Small intestine (tissue), 7 donors: Measurements from ENCODE around the gene DISC1. TPM values are rescaled to one million over a fixed set of nuclear protein-coding genes. Genes with fewer than 3 reads are reported as not detected.
"Not testable (repeated sequence)": the region's sequence is repeated elsewhere in the genome, so short reads cannot be mapped to it uniquely, and the experiment has no call there.

Experiments
- DNase-seq, 2 donors: peaks; one replicate each; pipeline versions ENCODE4 v3.0.0 to v3.0.0-alpha.2; 2013
- FAIRE-seq: peaks from 2 replicates; lab custom pipeline; 2012; peaks lifted over from hg19 to GRCh38; lab: Jason Lieb, UNC
- H3K27ac ChIP-seq, 3 donors: one replicate each; pipeline ENCODE4 v1.5.1; 2013; ENCODE audit warnings: low read length in 2 of 3, mild to moderate bottlenecking in 2 of 3, control low read depth in 1 of 3, inconsistent platforms in 1 of 3, low read depth in 1 of 3, moderate library complexity in 1 of 3
- H3K27me3 ChIP-seq, 3 donors: one replicate each; pipeline ENCODE4 v1.6.1; 2013; ENCODE audit warnings: low read length in 3 of 3, inconsistent platforms in 1 of 3; ENCODE audit not compliant: control insufficient read depth in 3 of 3, insufficient read depth in 3 of 3
- H3K36me3 ChIP-seq, 3 donors: one replicate each; pipeline ENCODE4 v1.6.1; 2013; ENCODE audit warnings: low read length in 3 of 3, inconsistent platforms in 1 of 3, low read depth in 1 of 3, mild to moderate bottlenecking in 1 of 3, moderate library complexity in 1 of 3; ENCODE audit not compliant: control insufficient read depth in 3 of 3, insufficient read depth in 2 of 3
- H3K4me1 ChIP-seq, 3 donors: one replicate each; pipeline ENCODE4 v1.6.1; 2013; ENCODE audit warnings: low read length in 2 of 3, inconsistent platforms in 1 of 3, low read depth in 1 of 3, mild to moderate bottlenecking in 1 of 3, moderate library complexity in 1 of 3; ENCODE audit not compliant: control insufficient read depth in 3 of 3, insufficient read depth in 2 of 3
- H3K4me3 ChIP-seq, 3 donors: one replicate each; pipeline ENCODE4 v1.5.1; 2013; ENCODE audit warnings: low read length in 3 of 3, control low read depth in 1 of 3, inconsistent platforms in 1 of 3, low read depth in 1 of 3, mild to moderate bottlenecking in 1 of 3, moderate library complexity in 1 of 3
- H3K9me3 ChIP-seq, 2 donors: one replicate each; pipeline ENCODE4 v1.6.1; 2013; ENCODE audit warnings: low read depth in 1 of 2, low read length in 1 of 2; ENCODE audit not compliant: control insufficient read depth in 2 of 2, insufficient read depth in 1 of 2
- WGBS, 3 donors: extraction: QIAGEN DNeasy Blood & Tissue Kit; methylation state at CpG; one replicate each; pipeline ENCODE4 v1.1.7; 2013; 5-methylcytosine and 5-hydroxymethylcytosine counted together
- polyA plus RNA-seq, 4 donors: library from polyadenylated mRNA; stranded (reverse) in 3 of 4; unstranded in 1 of 4; fragments of 200-250 nt in 3 of 4; fragments of 120-200 nt in 1 of 4; gene quantifications; one replicate each; pipeline versions ENCODE4 v1.2.1 to v1.2.3, GENCODE V29; 2013
- donor health status: healthy with polysubstance abuse.
- donor health status: control.
- donor health status: control.
- donor health status: Bipolar disorder and iron deficiency.
- donor health status: healthy.

The DISC1 gene
- polyA plus RNA-seq, 4 donors, result 0.27 to 2.1 (median 0.85) TPM; not detected in 1

DNA sequence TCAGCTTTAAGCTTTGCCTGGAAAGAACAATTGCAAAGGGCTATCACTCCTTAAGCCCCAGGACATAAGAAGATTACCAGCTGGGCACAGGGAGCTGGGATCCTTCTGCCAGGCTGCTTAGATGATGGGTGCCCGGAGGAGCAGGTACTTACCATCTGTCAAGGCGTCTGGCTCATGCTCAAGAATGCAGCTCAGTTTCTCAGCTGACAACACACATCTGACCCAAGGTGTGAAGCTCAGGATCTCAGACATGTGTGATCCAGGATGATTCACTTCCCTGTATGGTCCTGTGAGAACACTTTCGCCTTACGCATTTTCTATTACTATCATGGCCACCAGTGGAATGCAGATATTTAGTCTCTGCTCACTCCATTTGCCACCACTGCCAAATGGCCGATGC is 14.7 kb upstream of the DISC1 start:
- WGBS, 3 donors, result 52 to 69% (median 64%) methylated on average over 5 of the region's 5 CpGs
- H3K27ac ChIP-seq, result peak overlapping the region in 1 of 3 donors; percentile 28
- FAIRE-seq (no peak), DNase-seq (no peak)
- H3K4me3 ChIP-seq, result no peak overlapping the region
- H3K9me3 ChIP-seq, result no peaks in the 10 kb centered on the region
- H3K36me3 ChIP-seq, result no peaks in the 10 kb centered on the region
- H3K27me3 ChIP-seq, result peaks cover 0 to 3% (median 0%) of the 10 kb centered on the region in 3 donors
- no peaks in the 10 kb centered on the region for H3K4me1 ChIP-seq

- Histone ChIP-seq H3K27me3 (peaks cover 0 to 3% (median 0%) of the 10 kb centered on the region in 3 donors), H3K27ac (peak overlapping the region in 2 of 3 donors; percentile 58 to 80), H3K9me3 (no peaks in the 10 kb centered on the region), H3K4me1 (no peaks in the 10 kb centered on the region), H3K36me3 (no peaks in the 10 kb centered on the region), H3K4me3 (no peak overlapping the region)
- FAIRE-seq (no peak), DNase-seq (peak in 1 of 2 donors; percentile 54)
- WGBS, 3 donors, result 63 to 86% (median 72%) methylated on average over 10 of the region's 10 CpGs
Measured at GRCh38 chr1:231612393-231613089, 14.0 kb upstream of the DISC1 start.

GRCh38 chr1:231613419-231614349 is 12.9 kb upstream of the DISC1 start:
- no peak for FAIRE-seq
- no peaks in the 10 kb centered on the region for H3K4me1 ChIP-seq
- 68 to 83% (median 71%) methylated on average over 7 of the region's 7 CpGs for WGBS, 3 donors

DNA sequence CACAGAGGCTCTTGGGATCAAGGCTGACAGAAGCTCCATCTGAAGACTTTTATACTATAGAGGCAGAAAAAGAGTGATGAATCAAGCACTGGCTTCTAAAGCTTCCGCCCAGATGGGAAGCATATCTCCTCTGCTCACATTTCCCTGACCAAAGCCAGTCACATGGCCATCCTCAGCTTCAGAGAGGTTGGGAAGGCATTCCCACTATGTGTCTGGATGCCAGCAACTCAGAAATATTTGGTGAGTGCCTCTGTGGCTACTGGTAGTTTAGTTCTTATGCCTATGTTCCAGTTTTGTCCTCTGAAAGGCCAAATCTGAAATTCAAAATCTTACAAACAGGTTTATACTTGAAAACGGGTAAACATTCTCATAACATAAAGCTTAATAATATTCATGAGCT is 9.9 kb upstream of the DISC1 start:
- FAIRE-seq, result no peak
- no peak for DNase-seq
- H3K27ac ChIP-seq, result no peak overlapping the region
- no peaks in the 10 kb centered on the region for H3K9me3 ChIP-seq
- H3K27me3 ChIP-seq, result peaks cover 0 to 3% (median 0%) of the 10 kb centered on the region in 3 donors
- no peaks in the 10 kb centered on the region for H3K36me3 ChIP-seq
- no peaks in the 10 kb centered on the region for H3K4me1 ChIP-seq
- no peak overlapping the region for H3K4me3 ChIP-seq
- WGBS, 3 donors, result 89 to 95% (median 91%) methylated on average over 2 of the region's 2 CpGs

More at GRCh38 chr1:231613419-231614349, 12.9 kb upstream of the DISC1 start:
- Histone ChIP-seq H3K4me3 (no peak overlapping the region), H3K27ac (peak overlapping the region in 1 of 3 donors; percentile 6), H3K36me3 (no peaks in the 10 kb centered on the region), H3K9me3 (no peaks in the 10 kb centered on the region), H3K27me3 (peaks cover 0 to 3% (median 0%) of the 10 kb centered on the region in 3 donors)
- DNase-seq, result no peak

- Histone ChIP-seq H3K4me3 (no peak overlapping the region), H3K27ac (no peak overlapping the region), H3K9me3 (no peaks in the 10 kb centered on the region), H3K4me1 (no peaks in the 10 kb centered on the region), H3K36me3 (no peaks in the 10 kb centered on the region), H3K27me3 (peaks cover 0 to 3% (median 0%) of the 10 kb centered on the region in 3 donors)
- DNase-seq, result no peak
- no peak for FAIRE-seq
- WGBS, 3 donors, result 53 to 66% (median 61%) methylated on average over 7 of the region's 7 CpGs
Measured at GRCh38 chr1:231618609-231619256, 7.9 kb upstream of the DISC1 start.

DNA sequence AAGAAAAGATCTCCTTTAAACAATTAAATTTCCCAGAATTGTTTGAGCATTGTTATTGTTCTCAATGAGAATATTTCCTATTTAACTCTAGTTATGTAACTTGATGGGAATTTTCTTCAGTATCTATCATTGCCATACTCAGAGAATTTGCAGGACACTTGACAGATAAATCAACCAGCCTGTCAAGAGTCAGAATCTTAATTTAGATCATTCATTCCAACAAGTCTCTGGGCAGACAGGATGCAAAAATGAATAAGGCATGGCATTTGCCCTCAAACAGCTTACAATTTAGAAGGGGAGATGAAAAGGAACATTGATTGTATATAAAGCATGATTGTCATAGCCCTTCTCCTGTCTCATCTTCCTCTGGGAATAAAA is 7.3 kb upstream of the DISC1 start:
- Histone ChIP-seq H3K4me1 (no peaks in the 10 kb centered on the region), H3K4me3 (no peak overlapping the region)
- FAIRE-seq, result no peak

DNA sequence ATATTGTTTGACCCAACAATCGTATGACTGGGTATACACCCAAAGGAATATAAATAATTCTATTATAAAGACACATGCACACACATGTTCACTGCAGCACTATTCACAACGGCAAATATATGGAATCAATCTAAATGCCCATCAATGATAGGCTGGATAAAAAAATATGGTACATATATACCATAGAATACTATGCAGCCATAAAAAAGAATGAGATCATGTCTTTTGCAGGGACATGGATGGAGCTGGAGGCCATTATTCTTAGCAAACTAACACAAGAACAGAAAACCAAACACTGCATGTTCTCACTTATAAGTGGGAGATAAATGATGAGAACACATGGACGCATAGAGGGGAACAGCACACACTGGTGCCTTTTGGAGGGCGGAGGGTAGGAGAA is 1.5 kb upstream of the DISC1 start:
- H3K4me1 ChIP-seq, H3K27me3 ChIP-seq, H3K9me3 ChIP-seq, FAIRE-seq, H3K36me3 ChIP-seq, H3K27ac ChIP-seq, DNase-seq, H3K4me3 ChIP-seq: not testable (repeated sequence)
- 80 to 94% (median 86%) methylated on average over 4 of the region's 4 CpGs for WGBS, 3 donors

More for the DNA sequence above, 7.3 kb upstream of the DISC1 start:
- Histone ChIP-seq H3K36me3 (no peaks in the 10 kb centered on the region), H3K27ac (no peak overlapping the region), H3K9me3 (no peaks in the 10 kb centered on the region), H3K27me3 (peaks cover 0 to 3% (median 0%) of the 10 kb centered on the region in 3 donors)
- no peak for DNase-seq

GRCh38 chr1:231625975-231626534 is 535 bp upstream of the DISC1 start:
- H3K27ac ChIP-seq, result no peak overlapping the region
- FAIRE-seq, result no peak
- no peaks in the 10 kb centered on the region for H3K9me3 ChIP-seq
- peak overlapping the region in 2 of 3 donors; percentile 84 to 86 for H3K4me3 ChIP-seq
- WGBS, 3 donors, result 4 to 15% (median 14%) methylated on average over 7 of the region's 7 CpGs
- peaks cover 0 to 5% (median 0%) of the 10 kb centered on the region in 3 donors for H3K4me1 ChIP-seq
- peak in 1 of 2 donors; percentile 13 for DNase-seq
- no peaks in the 10 kb centered on the region for H3K36me3 ChIP-seq
- H3K27me3 ChIP-seq, result no peaks in the 10 kb centered on the region
